GM18873 (cell line): ENCODE measurements around the gene MAD1L1.
"Not testable (repeated sequence)": the region's sequence is repeated elsewhere in the genome, so short reads cannot be mapped to it uniquely, and the experiment has no call there.

ENCODE experiments used
- ATAC-seq: cut with Tn5 transposase; IDR thresholded peaks from one replicate; pipeline ENCODE4 v1.9.1; 2021; ENCODE audit warnings: mild to moderate bottlenecking, moderate library complexity, moderate number of reproducible peaks; ENCODE audit not compliant: unreplicated experiment, low FRiP score

Gene MAD1L1

GRCh38 chr7:2163600-2164555 lies 68.9 kb downstream of the MAD1L1 start:
- ATAC-seq: no peak

DNA sequence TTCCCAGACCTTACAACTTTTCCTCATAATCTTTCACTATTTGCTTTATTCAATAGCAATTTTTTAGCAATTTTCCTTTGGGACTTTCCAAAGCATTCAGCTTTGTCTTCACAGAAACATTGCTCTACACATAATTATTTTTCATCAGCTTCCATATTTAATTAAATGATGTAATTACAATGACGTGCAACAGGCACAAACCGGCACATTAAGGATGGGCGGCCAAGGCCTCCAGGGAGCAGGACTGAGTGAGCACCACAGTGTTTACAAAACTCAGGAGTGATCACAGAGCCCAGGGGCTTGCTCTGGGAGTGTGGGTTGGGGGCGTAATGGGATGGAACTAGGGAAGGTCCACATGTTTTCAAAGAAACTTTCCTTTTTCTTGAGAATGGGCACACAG lies 69.8 kb downstream of the MAD1L1 start:
- no peak for ATAC-seq

DNA sequence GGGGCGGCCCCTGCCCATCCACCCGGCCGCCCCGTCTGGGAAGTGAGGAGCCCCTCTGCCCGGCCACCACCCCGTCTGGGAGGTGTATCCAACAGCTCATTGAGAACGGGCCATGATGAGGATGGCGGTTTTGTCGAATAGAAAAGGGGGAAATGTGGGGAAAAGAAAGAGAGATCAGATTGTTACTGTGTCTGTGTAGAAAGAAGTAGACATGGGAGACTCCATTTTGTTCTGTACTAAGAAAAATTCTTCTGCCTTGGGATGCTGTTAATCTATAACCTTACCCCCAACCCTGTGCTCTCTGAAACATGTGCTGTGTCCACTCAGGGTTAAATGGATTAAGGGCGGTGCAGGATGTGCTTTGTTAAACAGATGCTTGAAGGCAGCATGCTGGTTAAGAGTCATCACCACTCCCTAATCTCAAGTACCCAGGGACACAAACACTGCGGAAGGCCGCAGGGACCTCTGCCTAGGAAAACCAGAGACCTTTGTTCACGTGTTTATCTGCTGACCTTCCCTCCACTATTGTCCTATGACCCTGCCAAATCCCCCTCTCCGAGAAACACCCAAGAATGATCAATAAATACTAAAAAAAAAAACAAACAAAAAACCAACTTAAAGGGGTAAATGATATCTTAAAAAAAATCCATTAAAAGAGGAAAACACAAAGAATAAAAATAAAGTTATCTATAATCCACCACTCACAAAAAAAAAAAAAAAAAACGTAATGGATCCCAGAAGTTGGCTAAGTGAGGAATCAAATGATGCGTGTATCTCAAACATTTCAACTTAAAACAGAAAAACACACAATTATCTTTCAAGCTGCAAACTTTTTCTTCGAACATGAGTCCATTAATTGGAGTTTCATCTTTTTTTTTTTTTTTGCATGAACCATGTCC lies 70.5 kb downstream of the MAD1L1 start:
- ATAC-seq: not testable (repeated sequence)

- ATAC-seq: no peak
These were observed 73.6 kb downstream of the MAD1L1 start for GRCh38 chr7:2159176-2159520.

DNA sequence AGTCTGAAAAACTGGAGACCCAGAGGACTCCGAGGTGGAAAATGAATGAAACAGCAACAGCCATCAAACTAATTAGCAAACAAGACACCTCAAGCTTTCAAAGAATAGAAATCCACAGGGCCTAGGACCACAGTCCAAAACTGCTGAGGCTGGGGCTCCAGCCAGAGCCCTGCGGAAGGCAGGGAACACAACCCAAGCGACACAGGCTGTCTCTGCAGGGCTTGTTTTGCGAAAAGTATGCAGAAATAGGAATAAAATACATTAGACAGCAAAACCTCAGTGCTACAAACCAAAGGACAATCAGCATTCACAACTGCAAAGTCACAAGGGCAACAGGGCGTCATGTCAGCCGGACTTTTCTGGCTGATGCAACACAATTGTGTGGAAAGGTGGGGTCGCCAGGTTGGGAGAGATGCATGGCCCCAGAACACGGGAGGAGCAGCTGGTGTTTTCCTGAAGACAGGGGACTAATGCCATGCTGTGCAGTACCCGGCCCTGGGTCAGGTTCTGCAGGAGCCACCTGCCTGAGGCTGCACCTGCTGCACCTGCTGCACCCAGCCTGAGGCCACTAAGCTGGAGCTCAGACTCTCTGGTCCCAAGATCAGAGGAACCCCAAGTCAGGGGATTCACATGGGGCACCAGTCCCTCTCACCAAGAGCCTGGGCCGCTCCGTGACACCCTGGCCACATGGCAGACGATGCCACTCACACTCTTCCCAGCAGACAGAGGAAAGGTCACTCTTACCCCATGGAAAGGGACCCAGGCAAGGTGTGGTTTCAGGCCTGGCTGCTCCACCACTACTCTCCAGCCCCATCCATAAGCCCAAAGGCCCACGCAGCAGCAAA lies 74.2 kb downstream of the MAD1L1 start:
- no peak for ATAC-seq

DNA sequence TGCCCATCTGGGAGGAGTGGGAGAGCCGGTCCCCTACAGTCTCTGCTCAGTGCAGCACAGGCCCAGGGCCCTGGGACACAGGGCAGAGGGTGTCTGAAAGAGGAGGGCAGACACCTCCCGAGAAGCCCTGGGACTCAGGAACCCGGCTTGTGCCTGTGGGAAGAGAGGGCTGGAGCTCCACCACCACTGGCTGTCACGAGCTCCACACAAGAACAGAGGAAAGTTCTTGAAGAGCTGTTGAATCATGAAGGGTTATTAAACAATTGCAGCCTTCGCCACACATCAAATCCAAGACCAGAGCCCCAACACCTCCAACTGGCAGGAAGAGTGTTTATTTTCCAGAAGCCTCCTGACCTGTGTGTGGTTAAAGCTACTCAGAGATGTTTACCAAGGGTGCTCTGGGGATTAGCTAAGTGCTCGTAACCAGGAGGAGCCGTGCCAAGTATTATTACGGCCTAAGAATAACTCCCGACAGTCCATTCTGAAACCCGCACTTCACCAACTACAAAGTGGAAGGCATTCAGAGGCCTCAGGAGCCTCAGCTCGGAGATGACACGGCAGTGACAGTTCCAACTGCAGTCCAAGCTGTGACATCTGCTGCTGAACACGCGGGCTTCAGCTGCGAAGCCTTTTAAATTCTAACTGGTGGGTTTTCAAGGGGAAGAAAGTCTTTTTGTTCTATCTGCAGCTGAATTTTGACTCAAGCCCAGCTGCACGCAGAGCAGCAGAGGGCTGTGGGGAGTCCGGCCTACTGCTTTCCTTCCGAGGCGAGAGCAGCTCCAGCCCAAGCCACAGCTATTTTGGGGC lies 75.1 kb downstream of the MAD1L1 start:
- no peak for ATAC-seq

DNA sequence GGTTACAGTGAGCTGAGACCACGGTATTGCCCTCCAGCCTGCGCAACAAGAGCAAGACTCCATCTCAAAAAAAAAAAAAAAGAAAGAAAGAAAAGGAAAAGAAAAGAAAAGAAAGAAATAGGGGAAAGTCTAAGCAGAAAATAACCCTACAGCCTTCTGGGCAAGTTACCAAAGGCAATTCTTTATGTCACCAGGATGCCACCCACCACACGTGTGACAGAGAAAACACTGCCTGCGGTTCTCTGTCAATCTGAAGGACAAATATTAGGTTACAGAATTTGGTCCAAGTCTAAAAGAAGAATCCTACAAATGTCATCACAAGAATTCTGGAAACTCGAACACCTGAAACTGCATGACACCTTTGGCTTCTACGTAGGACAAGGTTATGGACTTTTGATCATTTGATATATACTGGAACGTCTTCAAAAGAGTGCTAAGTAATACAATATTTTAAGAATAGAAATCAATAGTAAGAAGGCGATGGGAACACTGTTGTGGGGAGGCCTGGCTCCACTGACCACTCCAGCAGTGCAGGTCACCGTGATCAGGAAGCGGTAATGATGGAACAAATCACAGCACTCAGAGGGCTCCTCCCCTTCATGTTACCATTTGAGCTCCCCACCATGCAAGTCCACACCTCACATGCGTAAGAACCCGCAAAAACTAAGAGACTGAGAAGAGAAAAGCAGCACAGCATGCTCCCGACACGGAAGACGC lies 75.8 kb downstream of the MAD1L1 start:
- ATAC-seq: no peak

GRCh38 chr7:2154831-2155230 lies 77.9 kb downstream of the MAD1L1 start:
- no peak for ATAC-seq

DNA sequence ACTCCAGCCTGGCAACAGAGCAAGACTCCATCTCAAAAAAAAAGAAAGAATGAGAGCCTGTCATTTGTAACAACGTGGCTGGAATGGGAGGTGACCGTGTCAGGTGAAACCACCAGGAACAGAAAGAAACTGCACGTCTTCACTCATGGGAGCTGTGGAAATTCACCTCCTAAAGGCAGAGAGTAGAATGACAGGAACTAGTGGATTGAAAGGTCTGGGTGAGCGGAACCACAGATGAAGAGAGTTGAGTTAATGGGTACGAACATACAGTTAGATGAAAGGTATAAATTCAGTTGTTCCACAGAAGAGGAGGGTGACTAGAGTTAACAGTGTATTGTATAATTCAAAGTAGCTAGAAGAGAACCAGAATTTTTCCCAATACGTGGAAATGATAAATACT lies 78.6 kb downstream of the MAD1L1 start:
- no peak for ATAC-seq

GRCh38 chr7:2152646-2153045 lies 80.1 kb downstream of the MAD1L1 start:
- ATAC-seq: no peak

DNA sequence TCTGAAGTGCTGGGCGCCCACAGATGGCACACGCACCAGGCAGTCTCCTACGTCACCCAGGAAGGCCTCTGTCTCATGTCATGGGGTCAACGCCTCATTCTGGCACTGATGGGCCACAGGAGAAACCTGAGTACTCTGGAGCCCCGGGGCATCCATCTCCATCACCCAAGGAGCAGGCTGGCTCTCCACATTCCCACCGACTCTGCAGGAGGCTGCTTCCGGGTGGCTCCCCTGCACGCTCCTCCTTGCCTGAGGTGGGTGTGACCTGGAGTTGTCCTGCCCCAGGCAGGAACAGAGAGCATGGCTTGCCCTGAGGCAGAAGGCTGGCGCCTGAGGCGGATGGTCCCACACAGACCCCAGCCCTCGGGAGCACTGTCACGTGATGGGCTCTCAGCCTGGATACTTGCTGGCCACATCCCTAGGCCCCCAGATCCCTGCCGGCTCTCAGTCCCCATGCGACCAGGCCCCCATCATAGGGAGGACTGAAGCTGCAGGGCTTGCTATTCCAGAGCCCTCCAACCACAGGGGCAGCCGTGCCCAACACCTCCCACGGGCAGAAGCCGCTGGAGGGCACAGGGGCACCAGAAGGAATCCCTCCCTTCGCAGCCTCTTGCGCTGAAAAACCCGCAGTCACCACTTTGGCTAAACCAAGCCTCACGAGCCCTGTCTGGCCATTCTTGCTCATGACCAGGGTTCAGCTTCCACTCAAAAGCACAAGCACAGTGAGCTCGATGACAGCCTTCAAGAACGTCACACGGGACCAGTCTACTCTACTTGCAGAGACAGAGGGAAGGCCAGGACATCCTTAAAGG lies 80.7 kb downstream of the MAD1L1 start:
- no peak for ATAC-seq

DNA sequence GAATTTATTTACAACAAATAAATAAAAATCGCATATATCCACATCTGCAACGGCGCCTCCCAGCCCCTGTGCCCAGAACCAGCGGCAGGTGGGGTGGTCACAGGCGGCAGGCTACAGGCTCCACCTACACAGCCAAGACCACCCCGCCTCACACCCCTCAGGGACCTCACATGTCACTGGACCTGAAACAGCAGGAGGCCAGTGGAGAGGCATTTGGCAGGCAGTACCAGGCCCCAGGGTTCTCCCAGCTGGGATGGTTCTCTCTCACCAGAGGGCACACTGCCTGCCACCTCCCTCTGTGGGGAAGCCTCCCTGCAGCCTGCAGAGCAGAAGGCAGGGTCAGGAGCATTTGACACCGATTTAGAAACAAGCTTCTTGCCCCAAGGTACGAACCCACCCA lies 81.5 kb downstream of the MAD1L1 start:
- ATAC-seq: no peak

- no peak for ATAC-seq
These were observed 82.3 kb downstream of the MAD1L1 start for GRCh38 chr7:2150445-2150815.

GRCh38 chr7:2149672-2150444 lies 82.9 kb downstream of the MAD1L1 start:
- no peak for ATAC-seq

GRCh38 chr7:2148814-2149213 lies 83.9 kb downstream of the MAD1L1 start:
- ATAC-seq: no peak

- ATAC-seq: no peak
These were observed 84.6 kb downstream of the MAD1L1 start for GRCh38 chr7:2148189-2148588.

- no peak for ATAC-seq
These were observed 85.9 kb downstream of the MAD1L1 start for GRCh38 chr7:2146676-2147472.
